GM19099 (cell line): Measurements from ENCODE around the gene ARHGEF16.

ENCODE experiments used
- POLR2A ChIP-seq: IDR thresholded peaks from 3 replicates; pipeline ENCODE4 v1.6.1; 2011; ENCODE audit warnings: low read depth; ENCODE audit not compliant: insufficient read length; ENCODE audit errors: extremely low read depth

Gene ARHGEF16

DNA sequence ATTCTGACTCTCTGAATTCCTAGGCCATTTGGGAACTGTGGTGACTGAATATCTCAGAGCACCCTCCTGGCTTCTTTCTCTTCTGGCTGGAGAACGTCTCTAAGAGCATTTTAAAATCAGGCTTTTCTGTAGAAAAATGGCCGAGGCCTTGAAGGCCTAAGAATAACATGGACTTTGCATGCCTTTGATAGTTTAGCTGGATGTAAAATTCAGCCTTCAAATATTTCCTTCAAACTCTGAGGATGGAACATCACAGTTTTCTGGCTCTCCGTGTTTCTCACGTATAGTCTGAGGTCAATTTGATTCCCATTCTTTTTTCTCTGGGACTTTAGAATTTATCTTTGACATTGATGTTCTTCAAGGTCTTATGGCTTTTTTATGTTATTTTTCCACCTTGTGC lies 34.0 kb downstream of the ARHGEF16 start:
- no peak for TF ChIP-seq POLR2A

GRCh38 chr1:3490046-3490745 lies 35.7 kb downstream of the ARHGEF16 start:
- TF ChIP-seq POLR2A, result no peak

DNA sequence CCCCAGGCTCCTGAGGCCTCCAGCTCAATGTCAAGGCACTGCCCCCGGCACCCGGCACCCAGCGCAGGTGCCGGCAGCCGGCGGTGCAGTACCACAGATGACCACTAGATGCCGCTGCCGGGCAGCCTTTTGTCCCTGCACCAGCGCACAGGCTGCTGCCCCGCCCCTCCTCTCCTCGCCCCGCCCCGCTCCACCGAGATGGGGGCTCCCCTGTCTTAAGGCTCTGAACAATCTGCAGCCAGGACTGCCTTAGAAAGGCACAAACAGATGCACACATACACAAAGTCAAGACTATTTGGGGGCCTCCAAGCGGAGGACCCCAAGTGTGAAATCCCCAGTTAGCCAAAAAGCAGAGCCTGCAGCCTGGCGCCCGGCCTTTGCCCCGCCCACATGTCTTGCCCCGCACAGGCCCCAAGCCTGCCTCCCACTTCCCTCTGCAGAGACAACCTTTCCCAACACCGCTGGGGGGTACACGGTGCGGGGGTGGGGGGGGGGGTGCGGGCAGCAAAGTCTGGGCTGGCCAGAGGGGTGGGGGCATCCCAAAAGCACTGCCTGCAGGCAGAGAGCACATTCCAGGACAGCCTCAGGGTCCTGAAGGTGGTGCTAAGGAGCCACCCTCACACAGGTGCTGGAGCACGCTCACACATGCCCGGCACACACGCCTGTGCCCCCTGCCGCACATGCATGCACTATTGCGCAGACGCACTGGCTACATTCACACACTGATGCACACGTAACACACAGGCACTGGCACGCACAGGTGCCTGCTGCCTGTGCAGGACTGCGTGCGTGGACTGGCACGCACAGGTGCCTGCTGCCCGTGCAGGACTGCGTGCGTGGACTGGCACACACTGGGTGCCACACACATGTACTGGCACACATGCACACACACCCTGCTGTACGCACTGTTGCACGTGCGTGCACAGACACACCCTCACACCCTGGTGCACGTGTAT lies 37.1 kb downstream of the ARHGEF16 start:
- TF ChIP-seq POLR2A, result no peak

GRCh38 chr1:3492545-3493246 lies 38.2 kb downstream of the ARHGEF16 start:
- TF ChIP-seq POLR2A, result no peak

DNA sequence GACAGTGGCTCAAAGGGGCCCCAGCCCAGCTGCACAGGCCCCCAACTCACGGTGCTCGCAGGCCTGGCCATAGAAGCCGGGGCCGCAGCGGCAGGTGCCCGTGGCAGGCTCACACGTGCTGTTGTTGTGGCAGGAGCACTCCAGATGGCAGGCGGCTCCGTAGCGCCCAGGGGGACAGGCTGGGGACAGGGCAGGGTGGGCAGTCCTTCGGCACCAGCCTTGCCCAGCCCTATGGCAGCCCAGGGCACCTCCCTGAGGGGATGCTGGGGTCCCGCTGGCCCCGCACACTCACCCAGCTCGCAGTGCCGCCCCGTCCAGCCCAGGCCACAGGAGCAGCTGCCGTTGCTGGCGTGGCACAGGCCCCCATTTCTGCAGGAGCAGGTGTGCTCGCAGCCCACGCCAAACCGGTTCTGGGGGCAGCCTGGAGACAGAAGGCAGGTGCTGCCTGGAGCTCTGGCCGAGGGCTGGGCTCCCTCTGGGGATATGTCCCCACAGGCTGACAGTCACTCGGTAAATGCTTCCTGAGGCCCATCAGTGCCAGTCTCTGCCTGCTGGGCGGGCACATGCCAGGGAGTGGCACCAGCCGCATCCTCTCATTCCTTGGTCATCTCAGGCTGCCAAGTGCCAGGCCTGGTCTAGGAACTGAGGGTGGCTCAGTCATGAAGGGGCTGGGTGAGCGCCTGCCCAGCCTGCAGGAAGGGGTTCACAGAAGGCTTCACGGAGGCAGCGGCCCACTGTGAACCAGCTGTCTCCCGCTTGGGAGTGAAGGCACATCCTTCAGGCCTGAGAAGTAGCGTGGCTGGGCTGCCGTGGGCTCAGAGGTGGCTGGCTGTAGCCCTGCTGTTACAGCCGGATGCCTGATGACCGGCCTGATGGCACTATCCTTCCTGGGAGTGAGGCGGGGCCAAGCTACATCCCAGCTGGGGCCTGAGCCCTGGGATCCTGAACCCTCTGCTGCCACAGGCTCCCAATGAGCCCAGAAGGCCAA lies 40.1 kb downstream of the ARHGEF16 start:
- TF ChIP-seq POLR2A, result no peak

DNA sequence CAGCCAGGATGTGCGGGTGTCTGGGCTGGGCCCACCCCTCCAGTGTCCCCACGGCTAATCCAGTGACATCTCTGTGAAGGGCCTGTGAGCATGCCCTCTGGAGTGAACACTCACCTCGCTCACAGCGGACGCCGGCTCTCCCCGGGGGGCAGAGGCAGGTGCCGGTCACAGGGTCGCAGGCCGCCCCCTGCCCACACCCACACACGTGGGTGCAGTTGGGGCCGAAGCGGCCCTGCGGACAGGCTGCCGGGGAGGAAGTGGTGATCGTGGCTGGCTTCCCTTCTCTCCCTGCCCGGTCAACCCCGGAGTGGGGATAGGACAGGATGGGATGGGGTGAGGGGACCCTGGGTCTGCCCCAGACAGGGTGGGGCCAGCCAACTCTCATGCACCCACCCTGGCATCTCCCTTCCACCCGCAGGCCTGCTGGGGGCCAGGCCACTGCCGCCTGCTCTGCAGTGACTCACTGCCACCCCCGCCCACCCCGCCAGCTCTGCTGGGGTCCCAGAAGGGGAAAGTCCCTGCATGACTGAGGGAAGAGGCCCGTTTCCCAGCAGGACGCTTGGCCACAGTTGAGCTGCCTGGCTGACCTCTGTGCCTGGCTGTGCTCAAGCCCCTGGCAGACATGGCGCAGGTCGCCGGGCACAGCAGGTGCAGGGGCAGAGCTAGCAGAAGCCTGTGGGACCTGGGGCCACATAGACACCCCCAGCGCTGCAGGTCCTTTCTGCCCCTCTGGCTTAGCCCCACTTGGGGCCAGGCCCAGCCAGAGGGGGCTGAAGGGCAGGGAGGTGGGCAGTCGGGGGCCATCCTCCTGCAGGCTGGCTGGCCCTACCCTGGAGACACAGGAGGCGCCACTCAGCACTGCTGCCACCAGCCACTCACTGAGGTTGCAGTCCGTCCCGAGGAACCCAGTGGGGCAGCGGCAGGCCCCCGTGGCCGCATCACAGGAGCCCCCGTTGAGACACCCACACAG lies 41.6 kb downstream of the ARHGEF16 start:
- TF ChIP-seq POLR2A, result no peak

DNA sequence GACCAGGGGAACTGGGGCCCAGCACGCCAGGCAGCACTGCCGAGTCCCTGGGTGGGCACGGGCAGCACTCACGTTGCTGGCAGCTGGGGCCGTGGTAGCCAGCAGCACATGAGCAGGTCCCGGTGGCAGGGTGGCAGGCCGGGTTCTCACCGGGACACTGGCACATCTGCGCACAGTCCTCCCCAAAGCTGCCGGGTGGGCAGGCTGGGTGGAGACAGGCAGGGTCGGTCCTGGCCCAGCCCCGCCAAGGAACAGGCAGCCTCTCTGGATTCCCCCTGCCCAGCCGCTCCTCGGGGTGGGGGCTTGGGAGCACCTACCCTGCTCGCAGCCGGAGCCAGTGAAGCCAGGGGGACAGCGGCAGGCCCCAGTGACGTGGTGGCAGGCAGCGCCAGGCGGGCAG lies 42.5 kb downstream of the ARHGEF16 start:
- no peak for TF ChIP-seq POLR2A

DNA sequence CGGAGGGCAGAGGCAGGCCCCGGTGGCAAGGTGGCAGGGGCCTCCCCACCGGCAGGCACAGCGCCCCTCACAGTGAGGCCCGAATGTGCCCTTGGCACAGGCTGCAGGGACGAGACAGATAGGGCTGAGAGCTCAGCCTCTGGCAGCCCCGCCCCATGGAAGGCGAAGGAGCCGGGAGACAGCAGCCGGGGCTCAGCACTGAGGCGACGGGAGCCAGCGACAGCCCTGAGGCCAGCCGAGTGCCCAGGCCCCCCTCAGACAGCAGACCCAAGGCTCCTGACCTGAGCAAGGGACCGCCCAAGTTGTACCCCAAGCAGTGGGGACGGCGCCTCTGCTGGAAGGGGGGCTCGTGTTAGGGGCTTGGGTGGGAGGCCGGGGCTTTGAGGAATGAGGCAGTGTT lies 43.1 kb downstream of the ARHGEF16 start:
- TF ChIP-seq POLR2A, result no peak

DNA sequence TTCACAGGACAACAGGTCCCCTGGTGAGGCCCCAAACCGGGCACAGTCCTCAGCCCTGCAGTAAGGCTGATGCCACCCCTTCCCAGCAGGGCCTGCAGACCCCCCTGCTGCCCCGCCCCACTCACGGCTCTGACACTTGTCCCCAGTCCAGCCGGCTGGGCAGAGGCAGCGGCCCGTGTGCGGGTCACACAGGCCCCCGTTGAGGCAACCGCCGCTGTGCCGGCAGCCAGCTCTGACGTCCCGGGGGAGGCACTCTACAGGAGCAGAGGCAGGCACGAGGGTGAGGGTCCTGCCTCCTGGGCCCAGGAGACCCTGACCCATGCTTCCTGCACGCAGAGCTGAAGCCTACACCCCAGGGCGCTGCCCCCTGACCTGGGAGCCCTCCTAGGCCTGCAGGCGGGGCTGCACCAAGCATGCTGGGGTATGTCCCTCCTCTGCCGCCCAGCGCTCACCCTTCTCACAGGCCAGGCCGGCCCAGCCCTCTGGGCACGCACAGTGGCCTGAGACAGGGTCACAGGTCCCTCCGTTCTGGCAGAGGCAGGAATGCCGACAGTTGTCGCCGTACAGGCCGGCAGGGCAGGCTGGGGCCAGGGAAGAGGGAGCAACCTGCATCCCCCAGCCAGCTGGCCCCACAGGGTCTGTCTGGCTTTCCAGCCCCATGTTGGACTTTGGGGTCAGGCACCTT lies 43.9 kb downstream of the ARHGEF16 start:
- TF ChIP-seq POLR2A, result no peak

- TF ChIP-seq POLR2A, result no peak
Measured at GRCh38 chr1:3498986-3499385, 44.5 kb downstream of the ARHGEF16 start.

GRCh38 chr1:3499611-3500010 lies 45.1 kb downstream of the ARHGEF16 start:
- TF ChIP-seq POLR2A, result no peak

DNA sequence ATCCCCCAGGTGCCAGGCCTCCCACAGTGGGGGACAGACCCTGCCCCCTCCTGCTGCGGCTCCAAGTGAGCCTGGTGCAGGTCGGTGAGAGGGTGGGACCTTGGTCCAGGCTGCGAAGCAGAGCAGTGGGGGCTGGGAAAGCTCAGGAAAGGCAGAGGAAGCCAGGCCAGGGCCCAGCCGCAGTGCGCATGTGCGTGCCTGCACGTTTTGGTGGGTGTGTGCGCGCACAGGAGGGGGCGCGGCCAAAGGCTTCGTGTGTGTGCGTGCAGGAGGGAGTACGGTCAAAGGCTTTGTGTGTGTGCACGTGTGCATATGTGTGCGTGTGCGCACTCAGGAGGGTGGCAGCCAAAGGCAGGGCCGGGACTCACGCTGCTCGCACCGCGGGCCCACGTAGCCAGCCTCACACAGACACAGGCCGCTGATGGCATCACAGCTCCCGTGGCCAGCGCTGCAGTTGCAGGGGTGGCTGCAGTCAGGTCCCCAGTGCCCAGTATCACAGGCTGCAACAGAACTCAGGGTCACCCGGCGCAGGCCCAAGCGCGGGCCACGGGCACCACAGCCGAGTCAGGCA lies 45.9 kb downstream of the ARHGEF16 start:
- no peak for TF ChIP-seq POLR2A
